SK-N-SH (cell line): ENCODE measurements around the gene CORO1A. TPM values are rescaled to one million over a fixed set of nuclear protein-coding genes. Genes with fewer than 3 reads are reported as not detected.
"Not testable (repeated sequence)": the region's sequence is repeated elsewhere in the genome, so short reads cannot be mapped to it uniquely, and the experiment has no call there.

ENCODE experiments used
- CTCF ChIA-PET: fragments of 300-600, 350-600 bp; formaldehyde crosslinking; extraction: SDS; loops from one replicate; lab custom pipeline; 2021; lab: Yijun Ruan, JAX
- POLR2A ChIA-PET: fragments of 350-600 bp; sonication (Branson Sonifier 250); formaldehyde crosslinking; extraction: SDS; loops from one replicate; lab custom pipeline; 2020; ENCODE audit warnings: antibody characterized with exemption, inconsistent platforms; lab: Yijun Ruan, JAX
- DNase-seq: peaks from one replicate; pipeline ENCODE4 v3.0.0; 2012
- H2AFZ ChIP-seq: fragments of 200-600 bp; sonication (generic); 2 replicates; pipeline ENCODE4 v1.8.1; 2016; ENCODE audit warnings: antibody characterized with exemption, mild to moderate bottlenecking, low read depth
- H3F3A ChIP-seq: fragments of 200-600 bp; sonication (generic); replicated peaks from 2 replicates; pipeline ENCODE3; 2016; ENCODE audit warnings: antibody characterized with exemption, mild to moderate bottlenecking; ENCODE audit not compliant: insufficient read depth
- H3K27ac ChIP-seq, 2 experiments: fragments of 200-500 bp in 1 of 2; fragments of 200-600 bp in 1 of 2; sonication (Bioruptor generic) in 1 of 2; sonication (generic), shearing (Covaris generic) in 1 of 2; 2 replicates each; pipeline versions ENCODE4 v1.5.1 to v1.6.1; 2014 to 2016; ENCODE audit warnings: low read depth in 2 of 2, inconsistent platforms in 1 of 2, low read length in 1 of 2, mild to moderate bottlenecking in 1 of 2, mixed read lengths in 1 of 2
- H3K27me3 ChIP-seq: fragments of 200-600 bp; sonication (generic), shearing (Covaris generic); 2 replicates; pipeline ENCODE4 v1.6.1; 2016; ENCODE audit warnings: mixed run types; ENCODE audit not compliant: insufficient read depth
- H3K36me3 ChIP-seq, 2 experiments: fragments of 200-500 bp in 1 of 2; fragments of 200-600 bp in 1 of 2; sonication (Bioruptor generic) in 1 of 2; sonication (generic) in 1 of 2; replicated peaks in 1 of 2; 2 replicates each; pipeline versions ENCODE3 to v1.5.1; 2014 to 2016; ENCODE audit warnings: low read length in 1 of 2, mild to moderate bottlenecking in 1 of 2; ENCODE audit not compliant: insufficient read depth in 2 of 2, control insufficient read depth in 1 of 2
- H3K4me1 ChIP-seq, 2 experiments: fragments of 200-500 bp in 1 of 2; fragments of 200-600 bp in 1 of 2; sonication (Bioruptor generic) in 1 of 2; sonication (generic), shearing (Covaris generic) in 1 of 2; 2 replicates each; pipeline versions ENCODE4 v1.5.1 to v1.6.1; 2014 to 2016; ENCODE audit warnings: low read depth in 1 of 2, low read length in 1 of 2, mixed run types in 1 of 2; ENCODE audit not compliant: insufficient read depth in 2 of 2, control insufficient read depth in 1 of 2
- H3K4me2 ChIP-seq: fragments of 200-600 bp; sonication (generic), shearing (Covaris generic); 2 replicates; pipeline ENCODE4 v1.6.1; 2017; ENCODE audit warnings: mixed run types
- H3K4me3 ChIP-seq, 2 experiments: fragments of 200-500 bp in 1 of 2; fragments of 200-600 bp in 1 of 2; sonication (Bioruptor generic) in 1 of 2; sonication (generic), shearing (Covaris generic) in 1 of 2; 2 replicates each; pipeline versions ENCODE4 v1.5.1 to v1.8.1; 2014 to 2016; ENCODE audit warnings: low read depth in 2 of 2, inconsistent platforms in 1 of 2, low read length in 1 of 2, mild to moderate bottlenecking in 1 of 2, mixed read lengths in 1 of 2, moderate library complexity in 1 of 2
- H3K79me2 ChIP-seq: fragments of 200-600 bp; sonication (generic); 2 replicates; pipeline ENCODE4 v1.8.1; 2017; ENCODE audit warnings: mild to moderate bottlenecking; ENCODE audit not compliant: insufficient read depth
- H3K9ac ChIP-seq: fragments of 200-600 bp; sonication (generic); 2 replicates; pipeline ENCODE4 v1.6.1; 2017; ENCODE audit warnings: mixed run types
- H3K9me2 ChIP-seq: fragments of 200-600 bp; sonication (generic); 2 replicates; pipeline ENCODE4 v1.6.1; 2017; ENCODE audit warnings: mixed run types
- H3K9me3 ChIP-seq: fragments of 200-600 bp; sonication (generic); 2 replicates; pipeline ENCODE4 v1.6.1; 2017; ENCODE audit warnings: mixed run types, mild to moderate bottlenecking, moderate library complexity
- H4K20me1 ChIP-seq: fragments of 200-600 bp; sonication (generic); 2 replicates; pipeline ENCODE4 v1.6.1; 2017; ENCODE audit warnings: mild to moderate bottlenecking, mixed run types; ENCODE audit not compliant: insufficient read depth
- ELF1 ChIP-seq: IDR thresholded peaks from 2 replicates; pipeline ENCODE4 v1.4.0; 2012
- MXI1 ChIP-seq: IDR thresholded peaks from 2 replicates; pipeline ENCODE4 v1.6.1; 2012; ENCODE audit warnings: mild to moderate bottlenecking, low read depth, low read length, improper control_type of control experiment
- SIN3A ChIP-seq: IDR thresholded peaks from 2 replicates; pipeline ENCODE4 v1.6.1; 2012; ENCODE audit warnings: low read depth, mild to moderate bottlenecking, low read length, moderate library complexity, borderline replicate concordance
- TAF1 ChIP-seq: IDR thresholded peaks from 2 replicates; pipeline ENCODE4 v1.6.1; 2012; ENCODE audit warnings: low read depth, mild to moderate bottlenecking, low read length, moderate library complexity, borderline replicate concordance
- WGBS: methylation state at CpG from one replicate; pipeline ENCODE4 v1.1.6; 2017; ENCODE audit warnings: low lambda C conversion rate; 5-methylcytosine and 5-hydroxymethylcytosine counted together
- polyA plus RNA-seq, 3 experiments: library from polyadenylated mRNA; depleted of rRNA; stranded (reverse); fragments of >200 nt; gene quantifications; 2 replicates each; pipeline ENCODE4 v1.2.3, GENCODE V29; 2012
- TF ChIP-seq, protein P1 (sequence below): fragments of 200-600 bp; sonication (generic); IDR thresholded peaks from 2 replicates; pipeline ENCODE4 v1.6.1; 2017; ENCODE audit warnings: antibody characterized with exemption, mild to moderate bottlenecking, moderate library complexity
- TF ChIP-seq, protein P2 (sequence below): IDR thresholded peaks from 2 replicates; pipeline ENCODE4 v1.4.0; 2012; ENCODE audit warnings: low read depth

The CORO1A gene
- polyA plus RNA-seq, 1 of the 3 experiments (the other 2 are of a cell fraction) = 13.5 TPM

DNA sequence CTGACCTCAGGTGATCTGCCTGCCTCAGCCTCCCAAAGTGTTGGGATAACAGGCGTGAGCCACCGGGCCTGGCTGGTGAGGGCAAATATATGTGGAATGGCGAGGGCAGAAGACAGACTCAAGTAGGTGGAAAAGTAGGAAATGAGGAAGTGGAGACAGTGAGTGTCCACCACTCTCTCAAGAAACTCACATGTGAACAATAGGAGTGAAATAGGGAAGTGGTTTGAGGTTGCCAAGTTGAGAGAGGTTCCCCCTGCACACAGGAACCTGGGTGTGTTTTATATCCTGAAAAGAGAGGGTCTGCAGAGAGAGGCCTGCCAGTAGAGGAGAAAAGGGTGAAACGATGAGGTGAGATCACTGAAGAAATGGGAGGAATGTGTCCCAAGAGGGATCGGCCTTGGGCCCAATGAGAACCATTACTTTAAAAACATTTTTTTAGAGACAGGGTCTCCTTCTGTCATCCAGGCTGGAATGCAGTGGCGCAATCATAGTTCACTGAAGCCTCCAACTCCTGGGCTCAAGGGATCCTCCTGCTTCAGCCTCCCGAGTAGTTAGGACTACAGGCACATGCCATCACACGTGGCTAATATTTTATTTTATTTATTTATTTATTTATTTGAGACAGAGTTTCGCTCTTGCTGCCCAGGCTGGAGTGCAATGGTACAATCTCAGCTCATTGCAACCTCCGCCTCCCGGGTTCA is 17.1 kb upstream of the CORO1A start:
- Histone ChIP-seq H3K36me3 (no peaks in the 10 kb centered on the region), H3K4me3 (no peak overlapping the region), H3K9me3 (no peaks in the 10 kb centered on the region), H3K4me1 (no peaks in the 10 kb centered on the region), H2AFZ (no peak overlapping the region), H4K20me1 (no peaks in the 10 kb centered on the region), H3K9ac (no peak overlapping the region), H3K9me2 (no peaks in the 10 kb centered on the region), H3K27me3 (no peaks in the 10 kb centered on the region), H3F3A (no peaks in the 10 kb centered on the region), H3K4me2 (no peak overlapping the region), H3K27ac (no peak overlapping the region), H3K79me2 (no peaks in the 10 kb centered on the region)
- 89% methylated on average over 11 of the region's 11 CpGs for WGBS
- ChIA-PET POLR2A (no interaction called here), CTCF (no interaction called here)
- TF ChIP-seq, protein P1, sequence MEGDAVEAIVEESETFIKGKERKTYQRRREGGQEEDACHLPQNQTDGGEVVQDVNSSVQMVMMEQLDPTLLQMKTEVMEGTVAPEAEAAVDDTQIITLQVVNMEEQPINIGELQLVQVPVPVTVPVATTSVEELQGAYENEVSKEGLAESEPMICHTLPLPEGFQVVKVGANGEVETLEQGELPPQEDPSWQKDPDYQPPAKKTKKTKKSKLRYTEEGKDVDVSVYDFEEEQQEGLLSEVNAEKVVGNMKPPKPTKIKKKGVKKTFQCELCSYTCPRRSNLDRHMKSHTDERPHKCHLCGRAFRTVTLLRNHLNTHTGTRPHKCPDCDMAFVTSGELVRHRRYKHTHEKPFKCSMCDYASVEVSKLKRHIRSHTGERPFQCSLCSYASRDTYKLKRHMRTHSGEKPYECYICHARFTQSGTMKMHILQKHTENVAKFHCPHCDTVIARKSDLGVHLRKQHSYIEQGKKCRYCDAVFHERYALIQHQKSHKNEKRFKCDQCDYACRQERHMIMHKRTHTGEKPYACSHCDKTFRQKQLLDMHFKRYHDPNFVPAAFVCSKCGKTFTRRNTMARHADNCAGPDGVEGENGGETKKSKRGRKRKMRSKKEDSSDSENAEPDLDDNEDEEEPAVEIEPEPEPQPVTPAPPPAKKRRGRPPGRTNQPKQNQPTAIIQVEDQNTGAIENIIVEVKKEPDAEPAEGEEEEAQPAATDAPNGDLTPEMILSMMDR = no peak
- no peak for TF ChIP-seq TAF1
- TF ChIP-seq MXI1 = no peak
- TF ChIP-seq, protein P2, sequence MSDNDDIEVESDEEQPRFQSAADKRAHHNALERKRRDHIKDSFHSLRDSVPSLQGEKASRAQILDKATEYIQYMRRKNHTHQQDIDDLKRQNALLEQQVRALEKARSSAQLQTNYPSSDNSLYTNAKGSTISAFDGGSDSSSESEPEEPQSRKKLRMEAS = no peak
- TF ChIP-seq ELF1 = no peak
- TF ChIP-seq SIN3A = no peak
- no peak for DNase-seq

GRCh38 chr16:30168746-30169145 is 14.7 kb upstream of the CORO1A start:
- H2AFZ ChIP-seq, POLR2A ChIA-PET, CTCF ChIA-PET, H3K79me2 ChIP-seq, H3K9me3 ChIP-seq, H3K4me1 ChIP-seq, H3K27ac ChIP-seq, H3F3A ChIP-seq, H4K20me1 ChIP-seq, H3K4me2 ChIP-seq, H3K27me3 ChIP-seq, H3K4me3 ChIP-seq, H3K9ac ChIP-seq, H3K9me2 ChIP-seq, DNase-seq, H3K36me3 ChIP-seq: not testable (repeated sequence)
- WGBS = 40% methylated on average over 6 of the region's 29 CpGs

DNA sequence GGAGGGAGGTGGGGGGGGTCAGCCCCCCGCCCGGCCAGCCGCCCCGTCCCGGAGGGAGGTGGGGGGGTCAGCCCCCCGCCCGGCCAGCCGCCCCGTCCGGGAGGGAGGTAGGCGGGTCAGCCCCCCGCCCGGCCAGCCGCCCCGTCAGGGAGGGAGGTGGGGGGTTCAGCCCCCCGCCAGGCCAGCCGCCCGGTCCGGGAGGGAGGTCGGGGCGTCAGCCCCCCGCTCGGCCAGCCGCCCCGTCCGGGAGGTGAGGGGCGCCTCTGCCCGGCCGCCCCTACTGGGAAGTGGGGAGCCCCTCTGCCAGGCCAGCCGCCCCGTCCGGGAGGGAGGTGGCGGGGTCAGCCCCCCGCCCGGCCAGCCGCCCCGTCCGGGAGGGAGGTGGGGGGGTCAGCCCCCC is 14.0 kb upstream of the CORO1A start:
- H2AFZ ChIP-seq, H3K9me2 ChIP-seq, H3K9me3 ChIP-seq, CTCF ChIA-PET, H3K4me1 ChIP-seq, H3K27ac ChIP-seq, H3F3A ChIP-seq, H3K9ac ChIP-seq, DNase-seq, H3K4me3 ChIP-seq, H3K79me2 ChIP-seq, H3K4me2 ChIP-seq, POLR2A ChIA-PET, H3K36me3 ChIP-seq, H4K20me1 ChIP-seq, H3K27me3 ChIP-seq: not testable (repeated sequence)
- WGBS = 73% methylated on average over 9 of the region's 38 CpGs

GRCh38 chr16:30170145-30170544 is 13.3 kb upstream of the CORO1A start:
- H3K27me3 ChIP-seq, H3K4me2 ChIP-seq, CTCF ChIA-PET, POLR2A ChIA-PET, H3K79me2 ChIP-seq, H2AFZ ChIP-seq, H4K20me1 ChIP-seq, H3K36me3 ChIP-seq, H3K9ac ChIP-seq, H3K4me3 ChIP-seq, H3K9me3 ChIP-seq, H3K4me1 ChIP-seq, H3F3A ChIP-seq, H3K27ac ChIP-seq, H3K9me2 ChIP-seq, DNase-seq: not testable (repeated sequence)
- WGBS = 52% methylated on average over 7 of the region's 31 CpGs
